ENCODE data around the gene EIPR1. TPM values are rescaled to one million over a fixed set of nuclear protein-coding genes. Genes with fewer than 3 reads are reported as not detected.

Gene EIPR1
- total RNA-seq, 1 experiment from 2014 or later = 22.8 TPM

- H3K4me3 Mint-ChIP-seq = no peak overlapping the region
- H3K9me3 Mint-ChIP-seq = no peaks in the 10 kb centered on the region
- no peaks in the 10 kb centered on the region for H3K27me3 Mint-ChIP-seq (ENCODE audit: low read depth)
- ChIA-PET POLR2A (no interaction called here), CTCF (no interaction called here)
- DNase-seq (ENCODE audit: low spot score) (no peak), ATAC-seq (no peak)
- H3K36me3 Mint-ChIP-seq = peaks cover 17% of the 10 kb centered on the region
- H3K4me1 Mint-ChIP-seq = no peaks in the 10 kb centered on the region
- TF ChIP-seq CREB1 (CRISPR knock-in tag; IDR thresholded peaks at IDR 0.05) = no peak
- no peak for TF ChIP-seq ATF2 (CRISPR knock-in tag; IDR thresholded peaks at IDR 0.05; ENCODE audit: borderline replicate concordance, low read depth)
- no peak for TF ChIP-seq ZNF532 (CRISPR knock-in tag; IDR thresholded peaks at IDR 0.05; ENCODE audit: borderline replicate concordance)
- TF ChIP-seq OVOL2 (CRISPR knock-in tag; IDR thresholded peaks at IDR 0.05; ENCODE audit: borderline replicate concordance) = no peak
- TF ChIP-seq CTCF (IDR thresholded peaks at IDR 0.05) = no peak
- no peak for TF ChIP-seq FOXK1 (CRISPR knock-in tag; IDR thresholded peaks at IDR 0.05)
- TF ChIP-seq ZNF317 (CRISPR knock-in tag; IDR thresholded peaks at IDR 0.05; ENCODE audit: borderline replicate concordance, low read depth) = no peak
- TF ChIP-seq E2F1 (CRISPR knock-in tag; IDR thresholded peaks at IDR 0.05) = no peak
- no peak for TF ChIP-seq AR (CRISPR knock-in tag; IDR thresholded peaks at IDR 0.05)
- no peak for TF ChIP-seq ELF4 (CRISPR knock-in tag; IDR thresholded peaks at IDR 0.05; ENCODE audit: low read depth)
- no peak for TF ChIP-seq ZNF396 (CRISPR knock-in tag; IDR thresholded peaks at IDR 0.05; ENCODE audit: borderline replicate concordance)
- no peak for TF ChIP-seq NR3C1 (CRISPR knock-in tag; conservative IDR thresholded peaks at IDR 0.05; ENCODE audit: low read depth)
- TF ChIP-seq MAX (CRISPR knock-in tag; IDR thresholded peaks at IDR 0.05) = no peak
- no peak for TF ChIP-seq USF2 (CRISPR knock-in tag; IDR thresholded peaks at IDR 0.05)
- no peak for TF ChIP-seq GABPB1 (CRISPR knock-in tag; IDR thresholded peaks at IDR 0.05)
- no peak for TF ChIP-seq ZNF423 (CRISPR knock-in tag; IDR thresholded peaks at IDR 0.05)
- no peak for TF ChIP-seq ZNF232 (CRISPR knock-in tag; IDR thresholded peaks at IDR 0.05)
- TF ChIP-seq ERG (CRISPR knock-in tag; IDR thresholded peaks at IDR 0.05) = no peak
- no peak for TF ChIP-seq ZNF121 (CRISPR knock-in tag; IDR thresholded peaks at IDR 0.05)
- no peak for TF ChIP-seq NR2C2 (CRISPR knock-in tag; IDR thresholded peaks at IDR 0.05)
- no peak overlapping the region for H3K27ac Mint-ChIP-seq
These were observed 42.6 kb upstream of the EIPR1 start for GRCh38 chr2:3420076-3420768.
